ACC112 (cell line): ENCODE data around the gene PCED1A.
A peak's percentile ranks its signal among the peaks of the same experiment; 100 is the strongest.

Source experiments
- H2AFZ ChIP-seq: fragments of 200-600 bp; sonication (generic); one replicate; pipeline ENCODE4 v1.6.0; 2017; ENCODE audit warnings: antibody characterized with exemption, low read length; ENCODE audit not compliant: unreplicated experiment
- H3K27ac ChIP-seq: fragments of 200-600 bp; sonication (generic); 2 replicates; pipeline ENCODE4 v1.5.1; 2014; ENCODE audit warnings: low read depth, mild to moderate bottlenecking, antibody characterized with exemption, low read length, moderate library complexity
- H3K27me3 ChIP-seq: fragments of 200-600 bp; sonication (generic); 2 replicates; pipeline ENCODE4 v1.6.1; 2014; ENCODE audit warnings: mild to moderate bottlenecking, antibody characterized with exemption, low read length, moderate library complexity, mixed read lengths; ENCODE audit not compliant: insufficient read depth
- H3K36me3 ChIP-seq: fragments of 200-600 bp; sonication (generic); 2 replicates; pipeline ENCODE4 v1.6.1; 2016; ENCODE audit warnings: mild to moderate bottlenecking, antibody characterized with exemption, low read length, moderate library complexity, mixed read lengths; ENCODE audit not compliant: insufficient read depth
- H3K4me1 ChIP-seq: fragments of 200-600 bp; sonication (generic); one replicate; pipeline ENCODE4 v1.6.1; 2016; ENCODE audit warnings: low read length, mixed read lengths; ENCODE audit not compliant: insufficient read depth, unreplicated experiment, control insufficient read depth
- H3K4me3 ChIP-seq: fragments of 200-600 bp; sonication (generic); 2 replicates; pipeline ENCODE4 v1.5.1; 2014; ENCODE audit warnings: mild to moderate bottlenecking, low read depth, low read length
- H3K79me2 ChIP-seq: fragments of 200-600 bp; sonication (generic); one replicate; pipeline ENCODE4 v1.6.0; 2016; ENCODE audit warnings: low read length; ENCODE audit not compliant: control insufficient read depth, unreplicated experiment, insufficient read depth

PCED1A gene

DNA sequence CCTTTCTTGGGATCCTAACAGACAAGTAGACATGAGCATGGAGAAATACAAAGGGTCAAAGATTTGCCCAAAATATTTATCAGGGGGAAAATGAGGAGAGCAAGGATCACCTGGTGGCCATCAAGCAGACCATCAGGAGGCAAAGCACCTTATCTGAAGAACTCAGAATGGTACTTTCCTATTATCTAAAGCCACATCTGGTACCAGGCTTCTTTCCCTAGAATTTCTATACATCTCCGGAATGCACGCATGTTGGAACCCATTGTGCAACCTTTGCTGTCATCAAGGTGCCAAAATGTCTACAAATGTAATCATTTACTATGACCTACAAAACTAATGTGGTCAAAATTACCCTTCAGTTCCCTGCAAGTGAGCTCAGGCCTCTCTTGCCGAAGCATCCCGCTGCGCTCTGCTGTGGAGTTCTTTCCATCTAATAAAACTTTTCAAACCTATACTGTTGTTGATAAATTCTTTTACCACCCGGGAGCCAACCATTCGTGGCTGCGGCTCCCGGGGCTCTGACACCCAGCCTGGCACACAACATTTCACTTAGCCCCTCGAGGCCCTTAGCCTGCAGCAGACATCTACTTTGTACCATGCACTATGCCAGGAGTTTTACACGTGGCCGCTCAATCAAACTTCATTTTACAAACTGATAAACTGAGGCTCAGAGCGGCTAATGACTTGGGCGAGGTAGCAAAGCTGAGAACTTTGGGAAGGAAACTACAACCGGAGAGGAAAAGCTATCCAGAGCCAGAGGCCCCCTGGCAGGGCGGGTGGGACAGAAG is 36.2 kb downstream of the PCED1A start:
- H2AFZ ChIP-seq, result no peak overlapping the region
- no peaks in the 10 kb centered on the region for H3K4me1 ChIP-seq
- H3K27me3 ChIP-seq, result peaks cover 77% of the 10 kb centered on the region
- no peaks in the 10 kb centered on the region for H3K36me3 ChIP-seq
- H3K4me3 ChIP-seq, result no peak overlapping the region
- no peaks in the 10 kb centered on the region for H3K79me2 ChIP-seq
- no peak overlapping the region for H3K27ac ChIP-seq

DNA sequence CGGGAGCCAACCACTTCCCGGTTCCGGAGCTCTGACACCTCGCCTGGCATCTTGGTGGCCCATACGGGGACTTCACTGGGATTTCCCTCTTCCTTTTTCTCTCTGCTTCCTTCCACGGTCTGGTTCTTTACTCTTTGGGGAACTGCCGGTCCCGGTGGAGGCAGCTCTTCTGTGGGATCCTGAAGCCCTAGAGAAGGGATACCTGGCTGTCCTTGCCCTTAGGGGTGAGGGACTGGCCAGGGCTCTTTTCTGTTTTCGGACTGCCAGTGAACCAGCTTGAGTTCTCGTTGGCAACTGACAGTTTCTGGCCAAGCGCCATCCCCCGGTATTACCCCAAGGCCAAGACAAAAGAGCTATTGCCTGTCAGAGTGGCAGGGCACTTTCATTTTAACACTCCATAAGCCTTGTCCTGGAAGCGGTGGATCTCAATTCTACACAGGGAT is 39.1 kb downstream of the PCED1A start:
- peaks cover 65% of the 10 kb centered on the region for H3K27me3 ChIP-seq
- no peak overlapping the region for H3K4me3 ChIP-seq
- no peak overlapping the region for H2AFZ ChIP-seq
- no peak overlapping the region for H3K27ac ChIP-seq
- H3K79me2 ChIP-seq, result no peaks in the 10 kb centered on the region
- H3K4me1 ChIP-seq, result no peaks in the 10 kb centered on the region
- H3K36me3 ChIP-seq, result no peaks in the 10 kb centered on the region

DNA sequence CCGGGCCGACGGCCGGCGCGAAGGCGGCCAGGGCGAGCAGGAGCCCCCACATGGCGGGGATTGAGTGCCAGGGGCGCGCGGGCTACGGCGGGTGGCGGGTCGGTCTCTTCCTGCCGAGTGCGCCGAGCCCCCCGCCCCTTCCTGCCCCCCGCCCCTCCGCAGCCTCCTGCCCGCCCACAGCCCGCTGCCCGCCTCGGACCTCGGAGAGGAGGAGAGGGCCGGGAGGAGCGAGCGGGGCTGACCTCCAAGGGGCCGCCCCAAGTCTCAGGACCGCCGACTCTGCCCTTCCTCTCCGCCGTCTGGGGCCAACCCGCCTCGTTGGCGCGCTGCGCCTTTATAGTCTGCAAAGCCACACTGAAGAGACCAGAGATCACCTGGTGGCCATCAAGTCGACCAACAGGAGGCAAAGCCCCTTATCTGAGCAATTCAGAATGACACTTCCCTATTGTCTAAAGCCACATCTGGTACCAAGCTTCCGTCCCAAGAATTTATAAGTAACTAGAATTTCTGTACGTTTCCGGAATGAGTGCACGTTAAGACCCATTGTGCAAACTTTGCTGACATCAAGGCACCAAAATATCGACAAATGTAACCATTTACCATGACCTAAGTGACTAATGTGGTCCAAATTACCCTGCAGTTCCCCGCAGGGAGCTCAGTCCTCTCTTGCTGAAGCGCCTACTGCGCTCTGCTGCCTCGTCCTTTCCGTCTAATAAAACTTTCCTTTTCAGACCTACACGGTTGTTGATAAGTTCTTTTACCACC is 39.8 kb downstream of the PCED1A start, which contains the start of gene CPXM1:
Gene CPXM1 (minus strand): TSS at position 107 of the 765 bp plus-strand sequence. CDS start 55 bp downstream, at position 52.
- Histone ChIP-seq H3K4me3 (peak within 1 kb of the TSS; percentile 68), H3K36me3 (no peaks in the 10 kb centered on the region), H3K27ac (no peak within 1 kb of the TSS), H3K79me2 (no peaks in the 10 kb centered on the region), H3K4me1 (no peaks in the 10 kb centered on the region), H3K27me3 (peaks cover 61% of the 10 kb centered on the region), H2AFZ (no peak within 1 kb of the TSS)

DNA sequence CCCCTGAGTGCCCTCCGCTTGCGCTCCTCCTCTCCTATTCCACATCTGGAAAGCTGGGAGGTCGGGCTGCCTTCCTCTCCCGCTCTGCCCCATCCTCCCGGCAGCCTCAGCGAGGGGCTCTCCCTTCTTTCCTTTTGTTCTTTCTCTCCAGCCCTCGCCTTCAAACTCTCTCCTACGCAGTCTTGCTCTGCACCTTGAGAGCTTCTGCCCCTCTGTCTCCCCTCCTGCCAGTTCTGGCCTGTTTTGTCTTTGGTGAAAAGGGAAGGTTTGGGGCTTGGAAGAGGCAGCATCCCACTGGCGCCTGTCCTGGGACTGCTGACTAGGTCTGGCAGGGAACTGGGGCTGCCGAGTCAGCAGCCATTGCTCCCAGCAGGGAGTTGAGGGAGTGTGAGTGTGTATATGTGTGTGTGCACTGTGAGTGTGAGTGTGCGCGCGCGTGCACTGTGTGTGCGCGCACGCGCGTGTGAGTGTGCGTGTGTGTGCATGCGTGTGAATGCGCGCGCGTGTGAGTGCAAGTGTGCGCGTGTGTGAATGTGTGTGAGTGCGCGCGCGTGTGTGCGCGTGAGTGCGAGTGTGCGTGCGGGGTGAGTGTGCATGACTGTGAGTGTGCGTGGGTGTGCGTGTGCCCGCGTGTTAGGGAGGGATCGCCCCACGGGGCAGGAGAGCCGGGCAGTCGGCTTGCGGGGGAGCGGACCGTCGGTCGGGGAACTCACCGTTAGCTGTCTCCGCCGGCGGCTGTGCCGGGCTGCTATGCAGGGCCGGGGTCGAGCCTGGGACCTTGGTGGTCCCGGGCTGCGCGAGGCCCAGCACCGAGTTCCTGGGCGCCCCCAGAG is 40.6 kb downstream of the PCED1A start:
- Histone ChIP-seq H3K27ac (no peak overlapping the region), H2AFZ (no peak overlapping the region), H3K27me3 (peaks cover 61% of the 10 kb centered on the region), H3K79me2 (no peaks in the 10 kb centered on the region), H3K36me3 (no peaks in the 10 kb centered on the region), H3K4me3 (peak overlapping the region; percentile 68), H3K4me1 (no peaks in the 10 kb centered on the region)

DNA sequence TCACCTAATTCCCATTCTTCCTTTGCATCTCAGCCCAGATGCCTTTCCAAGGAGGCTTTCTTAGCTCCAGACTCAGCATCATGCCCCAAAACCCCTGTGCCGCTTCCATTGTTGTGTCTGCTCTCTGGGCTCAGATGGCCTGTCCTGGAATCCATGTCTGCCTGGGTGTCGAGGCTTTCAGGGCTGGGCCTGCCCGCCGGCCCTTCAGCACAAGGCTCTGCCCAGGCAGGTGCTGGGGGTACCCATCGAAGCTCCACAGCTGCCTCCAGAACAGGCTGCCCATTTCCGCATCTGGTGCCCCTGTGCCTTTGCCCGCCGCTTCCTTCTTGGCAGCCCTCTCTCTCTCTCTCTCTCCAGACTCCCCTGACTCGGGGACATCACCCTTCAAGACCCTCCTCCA is 41.2 kb downstream of the PCED1A start:
- Histone ChIP-seq H3K79me2 (no peaks in the 10 kb centered on the region), H3K27me3 (peaks cover 61% of the 10 kb centered on the region), H3K4me3 (peak overlapping the region; percentile 68; the same call in 1 of the 2 replicates), H3K27ac (no peak overlapping the region), H3K36me3 (no peaks in the 10 kb centered on the region), H2AFZ (no peak overlapping the region), H3K4me1 (no peaks in the 10 kb centered on the region)

DNA sequence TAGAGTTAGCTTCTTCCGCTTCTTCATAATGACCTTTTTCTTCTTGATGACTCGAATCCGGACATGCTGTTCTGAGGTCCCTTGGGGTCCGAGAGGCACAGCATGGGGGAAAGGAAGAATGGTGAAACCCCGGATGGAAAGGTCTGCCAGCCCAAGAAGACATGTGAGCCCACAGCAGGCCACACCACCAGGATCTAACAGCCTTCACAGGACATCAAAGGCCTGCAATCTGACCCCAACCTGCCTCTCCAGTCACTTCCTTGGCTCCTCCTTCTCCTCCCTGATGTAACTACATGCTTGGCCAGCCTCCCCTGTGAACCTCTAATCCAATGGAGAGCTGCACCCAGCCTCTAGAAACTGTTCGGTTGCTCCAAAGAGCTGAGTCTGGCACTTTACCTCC is 41.6 kb downstream of the PCED1A start:
- Histone ChIP-seq H3K27me3 (peaks cover 61% of the 10 kb centered on the region), H2AFZ (no peak overlapping the region), H3K4me3 (no peak overlapping the region), H3K36me3 (no peaks in the 10 kb centered on the region), H3K27ac (no peak overlapping the region), H3K79me2 (no peaks in the 10 kb centered on the region), H3K4me1 (no peaks in the 10 kb centered on the region)

DNA sequence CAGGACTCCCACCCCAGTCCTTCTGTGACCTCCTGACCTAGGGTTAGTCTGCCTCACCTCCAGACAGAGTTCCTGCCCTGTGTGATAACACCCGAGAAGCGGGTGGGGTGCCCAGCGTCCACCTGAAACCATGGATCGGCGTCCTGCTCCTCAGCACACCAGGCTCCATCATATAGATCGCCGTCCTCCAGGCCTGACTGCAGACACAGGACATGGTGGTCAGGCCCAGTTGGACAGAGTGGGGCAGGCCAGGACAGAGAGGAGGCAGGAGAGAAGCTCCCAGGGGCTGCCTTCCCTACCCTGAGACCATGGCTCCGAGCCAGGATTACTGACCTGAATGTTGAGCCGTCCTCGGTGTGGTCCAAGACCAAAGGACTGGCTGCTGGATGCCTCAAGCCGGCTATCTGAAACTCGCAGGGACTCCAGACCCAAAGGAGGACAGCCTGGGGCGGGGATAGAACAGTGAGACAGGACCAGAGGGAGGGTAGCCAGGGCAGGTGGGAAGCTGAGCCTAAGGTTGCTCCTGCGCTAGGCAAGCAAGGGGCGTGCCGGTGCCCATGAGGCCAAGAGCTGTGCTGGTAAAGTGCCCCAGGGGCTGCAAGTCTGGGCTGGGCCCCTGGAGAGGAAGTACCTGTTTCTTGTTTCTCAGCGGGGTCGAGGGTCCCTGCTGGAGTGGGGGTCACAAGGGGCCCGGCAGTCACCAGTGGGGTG is 42.2 kb downstream of the PCED1A start:
- no peak overlapping the region for H2AFZ ChIP-seq
- H3K27ac ChIP-seq, result no peak overlapping the region
- no peak overlapping the region for H3K4me3 ChIP-seq
- H3K79me2 ChIP-seq, result no peaks in the 10 kb centered on the region
- peaks cover 63% of the 10 kb centered on the region for H3K27me3 ChIP-seq
- no peaks in the 10 kb centered on the region for H3K4me1 ChIP-seq
- H3K36me3 ChIP-seq, result no peaks in the 10 kb centered on the region

DNA sequence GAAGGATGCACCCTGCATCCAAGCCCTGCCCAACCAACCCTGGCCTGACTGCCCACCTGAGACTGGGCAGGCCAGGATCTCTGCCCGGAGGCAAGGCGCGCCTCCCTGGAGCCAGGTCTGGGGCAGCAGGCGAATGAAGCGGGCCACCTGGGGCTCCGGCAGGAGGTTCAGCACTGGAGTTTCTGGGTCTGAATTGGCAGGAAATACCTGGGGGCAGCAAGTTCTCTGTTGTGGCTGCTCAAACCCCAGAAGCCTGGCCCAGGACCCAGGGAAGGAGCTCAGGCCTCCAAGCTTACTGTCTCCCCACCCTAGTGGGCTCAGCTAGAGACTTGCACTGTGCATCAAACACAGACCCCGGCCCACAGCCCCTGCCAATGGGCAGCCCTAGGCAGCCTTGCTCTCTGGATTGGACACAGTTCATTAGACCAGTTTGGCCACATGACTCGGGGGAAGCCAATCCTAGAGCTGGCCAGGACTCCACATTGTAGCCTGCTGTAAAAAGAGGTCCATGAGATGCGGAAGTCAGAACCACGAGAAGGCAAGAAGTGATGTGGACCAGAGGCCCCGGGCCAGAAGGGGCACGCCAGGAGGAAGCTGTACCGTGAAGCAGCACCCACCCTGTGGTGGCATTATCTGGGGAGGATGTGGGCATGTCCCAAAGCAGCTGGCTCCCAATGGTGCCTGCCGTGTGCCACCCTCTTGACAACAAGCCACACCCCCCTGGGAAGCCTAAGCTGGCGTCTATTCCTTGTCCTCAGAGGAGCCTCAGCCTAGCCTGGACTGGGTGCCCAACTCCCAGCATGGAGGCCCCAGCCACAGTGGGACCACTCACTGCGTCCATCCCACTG is 43.1 kb downstream of the PCED1A start:
- Histone ChIP-seq H3K36me3 (no peaks in the 10 kb centered on the region), H2AFZ (no peak overlapping the region), H3K79me2 (no peaks in the 10 kb centered on the region)

DNA sequence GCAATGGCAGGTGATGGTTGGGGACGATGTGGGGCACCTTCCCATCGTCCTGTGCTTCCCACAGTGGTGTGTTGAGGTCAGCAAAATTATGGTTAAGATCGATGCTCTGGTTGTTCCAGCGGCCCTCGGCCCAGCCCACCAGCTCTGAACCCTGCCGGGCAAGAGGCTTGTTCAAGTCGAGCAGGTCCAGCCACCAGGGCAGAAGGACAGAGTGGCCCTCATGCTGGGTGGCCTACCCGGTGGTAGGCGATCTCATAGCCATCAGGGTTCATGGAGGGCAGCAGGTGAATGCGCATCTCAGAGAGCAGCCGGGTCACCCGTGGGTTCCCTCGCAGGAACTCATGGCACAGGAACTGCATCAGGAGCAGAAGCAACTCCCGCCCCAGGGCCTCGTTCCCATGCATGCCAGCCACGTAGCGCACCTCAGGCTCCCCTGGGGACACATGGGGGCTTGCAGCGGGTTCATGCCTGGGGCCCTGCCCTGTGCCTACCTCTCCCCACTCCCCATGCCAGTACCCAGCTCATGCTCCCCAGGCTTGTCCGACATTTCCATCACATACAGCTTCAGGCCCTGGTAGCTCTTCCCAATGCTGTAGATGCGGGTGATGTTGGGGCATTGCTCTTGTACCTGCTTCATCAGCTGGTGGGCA is 44.3 kb downstream of the PCED1A start:
- Histone ChIP-seq H3K4me1 (no peaks in the 10 kb centered on the region), H3K4me3 (no peak overlapping the region), H2AFZ (no peak overlapping the region), H3K36me3 (no peaks in the 10 kb centered on the region), H3K27ac (no peak overlapping the region), H3K27me3 (peaks cover 66% of the 10 kb centered on the region), H3K79me2 (no peaks in the 10 kb centered on the region)

More for the DNA sequence above, 43.1 kb downstream of the PCED1A start:
- Histone ChIP-seq H3K27ac (no peak overlapping the region), H3K4me1 (no peaks in the 10 kb centered on the region), H3K4me3 (no peak overlapping the region), H3K27me3 (peaks cover 65% of the 10 kb centered on the region)
